HepG2 (cell line): ENCODE data around the gene VPS13D. TPM values are rescaled to one million over a fixed set of nuclear protein-coding genes. Genes with fewer than 3 reads are reported as not detected.

Experiments
- ATAC-seq: fragments of 200-7000 bp; cut with Tn5 transposase; 3 replicates; pipeline ENCODE4 v1.9.1; 2020; ENCODE audit warnings: mild to moderate bottlenecking, moderate library complexity
- BruUV-seq: library from RNA; stranded (reverse); fragments of 400-500 nt; replicated peaks from 2 replicates; lab custom pipeline; 2021; lab: Mats Ljungman, UMichigan
- CTCF ChIA-PET: fragments of 300-600 bp; formaldehyde crosslinking; extraction: SDS; loops from one replicate; lab custom pipeline; 2021; ENCODE audit warnings: low total read pairs, inconsistent platforms, low intra/inter-chr PET ratio; lab: Yijun Ruan, JAX
- POLR2A ChIA-PET: fragments of 350-600 bp; sonication (Branson Sonifier 250); formaldehyde crosslinking; loops from one replicate; lab custom pipeline; 2020; ENCODE audit warnings: antibody characterized with exemption, inconsistent platforms; lab: Yijun Ruan, JAX
- DNase-seq: peaks from one replicate; pipeline ENCODE4 v3.0.0-alpha.2; 2015; ENCODE audit warnings: low spot score
- FAIRE-seq: peaks from 3 replicates; lab custom pipeline; 2011; peaks lifted over from hg19 to GRCh38; lab: Jason Lieb, UNC
- H2AFZ ChIP-seq: one replicate; pipeline ENCODE4 v1.6.1; 2011; ENCODE audit warnings: low read length, inconsistent platforms
- H3K27ac ChIP-seq: fragments of 300-600 bp; 3 replicates; pipeline ENCODE4 v1.8.0; 2011; ENCODE audit warnings: mixed run types, mild to moderate bottlenecking, mixed read lengths, low read length, inconsistent platforms; ENCODE audit not compliant: insufficient read depth; ENCODE audit errors: extremely low read length
- H3K27me3 ChIP-seq, 2 experiments: fragments of 200-600 bp in 1 of 2; 2 replicates in 1 of 2; 3 replicates in 1 of 2; pipeline versions ENCODE4 v1.6.0 to v1.8.0; 2011; ENCODE audit warnings: low read length in 2 of 2, mild to moderate bottlenecking in 2 of 2, moderate library complexity in 2 of 2, inconsistent platforms in 1 of 2; ENCODE audit not compliant: insufficient read depth in 2 of 2, control insufficient read depth in 1 of 2
- H3K36me3 ChIP-seq, 2 experiments: fragments of 200-600 bp in 1 of 2; replicated peaks in 1 of 2; 2 replicates in 1 of 2; 3 replicates in 1 of 2; pipeline versions ENCODE4 v1.5.1 to v1.8.0; 2011; ENCODE audit warnings: low read length in 2 of 2, inconsistent platforms in 1 of 2; ENCODE audit not compliant: insufficient read depth in 2 of 2, control insufficient read depth in 1 of 2
- H3K4me1 ChIP-seq: 2 replicates; pipeline ENCODE4 v1.5.1; 2012; ENCODE audit warnings: low read length, inconsistent platforms; ENCODE audit not compliant: insufficient read depth
- H3K4me2 ChIP-seq: 2 replicates; pipeline ENCODE4 v1.6.0; 2011; ENCODE audit warnings: low read depth, low read length, inconsistent platforms
- H3K4me3 ChIP-seq, 3 experiments: fragments of 200-600 bp in 1 of 3; sonication (generic), shearing (Covaris generic) in 1 of 3; replicated peaks in 1 of 3; 2 replicates each; pipeline ENCODE4 v1.5.1; 2011 to 2016; ENCODE audit warnings: low read length in 3 of 3, inconsistent platforms in 2 of 3, low read depth in 2 of 3, mild to moderate bottlenecking in 2 of 3, control low read depth in 1 of 3, mixed read lengths in 1 of 3; ENCODE audit not compliant: insufficient read depth in 1 of 3
- H3K79me2 ChIP-seq: one replicate; pipeline ENCODE4 v1.6.1; 2011; ENCODE audit warnings: low read length, inconsistent platforms; ENCODE audit not compliant: insufficient read depth
- H3K9ac ChIP-seq: 2 replicates; pipeline ENCODE4 v1.6.0; 2011; ENCODE audit warnings: mild to moderate bottlenecking, low read depth, low read length, inconsistent platforms; ENCODE audit not compliant: insufficient read depth
- H3K9me3 ChIP-seq: 2 replicates; pipeline ENCODE4 v1.5.1; 2012; ENCODE audit warnings: mild to moderate bottlenecking, low read length
- H4K20me1 ChIP-seq: 2 replicates; pipeline ENCODE4 v1.6.0; 2011; ENCODE audit warnings: inconsistent platforms, mild to moderate bottlenecking, low read length, moderate library complexity; ENCODE audit not compliant: insufficient read depth
- ERF ChIP-seq: IDR thresholded peaks from 2 replicates; pipeline ENCODE4 v1.6.1; 2018; ENCODE audit warnings: missing biosample characterization, missing genetic modification reagents
- MNT ChIP-seq: fragments of 450-650 bp; IDR thresholded peaks from 2 replicates; pipeline ENCODE4 v1.6.1; 2016
- ZFP36L2 ChIP-seq: sonication (generic); formaldehyde crosslinking; IDR thresholded peaks from 2 replicates; pipeline ENCODE4 v1.4.0; 2020; ENCODE audit warnings: missing genetic modification reagents
- ZNF253 ChIP-seq: sonication (generic); formaldehyde crosslinking; IDR thresholded peaks from 2 replicates; pipeline ENCODE4 v1.8.0; 2022; ENCODE audit warnings: mild to moderate bottlenecking, missing genetic modification reagents, borderline replicate concordance
- ZNF317 ChIP-seq: sonication (generic); formaldehyde crosslinking; IDR thresholded peaks from 2 replicates; pipeline ENCODE4 v1.5.0; 2020; ENCODE audit warnings: mild to moderate bottlenecking, missing genetic modification reagents
- ZNF337 ChIP-seq: sonication (generic); formaldehyde crosslinking; IDR thresholded peaks from 2 replicates; pipeline ENCODE4 v1.5.1; 2020; ENCODE audit warnings: missing genetic modification reagents, low read depth, mild to moderate bottlenecking, borderline replicate concordance
- ZNF616 ChIP-seq: sonication (generic); formaldehyde crosslinking; IDR thresholded peaks from 2 replicates; pipeline ENCODE4 v1.5.0; 2020; ENCODE audit warnings: low read depth, mild to moderate bottlenecking, missing genetic modification reagents
- WGBS: methylation state at CpG from one replicate; pipeline ENCODE4 v1.1.6; 2017; ENCODE audit warnings: low lambda C conversion rate; 5-methylcytosine and 5-hydroxymethylcytosine counted together
- in situ Hi-C: cut with HindIII; loops from 2 replicates; pipeline ENCODE4 v1.10.0; 2017; ENCODE audit warnings: low pct_unique_long_range_greater_than_20kb; ENCODE audit not compliant: extremely low pct_ligation_motif_present
- intact Hi-C: fragments of 100-400 bp; cut with micrococcal nuclease; formaldehyde crosslinking; loops from one replicate; pipeline ENCODE4 v1.10.0; 2022; ENCODE audit not compliant: unreplicated experiment
- polyA plus RNA-seq, 8 experiments: library from polyadenylated mRNA; depleted of rRNA in 3 of 8; stranded (reverse) in 7 of 8; unstranded in 1 of 8; fragments of >200 nt; fragmentation: Illumina TruSeq in 4 of 8; extraction: Trizol in 4 of 8; gene quantifications; 2 replicates each; pipeline versions ENCODE4 v1.2.1 to v1.2.3, GENCODE V29; 2011 to 2016; ENCODE audit warnings: low read depth in 4 of 8, missing spikeins in 1 of 8, mixed read lengths in 1 of 8; ENCODE audit not compliant: insufficient read depth in 1 of 8
- total RNA-seq, 5 experiments: library from RNA; depleted of rRNA; stranded (reverse); fragments of >200 nt; fragmentation: Illumina TruSeq; extraction: Trizol; gene quantifications; 2 replicates each; pipeline ENCODE4 v1.2.3, GENCODE V29; 2016; ENCODE audit warnings: low read depth in 1 of 5
- TF ChIP-seq, protein P1 (sequence below): sonication (generic); formaldehyde crosslinking; IDR thresholded peaks from 2 replicates; pipeline ENCODE4 v1.5.1; 2020; ENCODE audit warnings: missing genetic modification reagents, mild to moderate bottlenecking, borderline replicate concordance

VPS13D gene
- total and polyA plus RNA-seq, 2 of the 13 experiments (the other 11 are each of a cell fraction or from before 2014, with no cell fraction given) = 8.6 to 13.9 TPM

GRCh38 chr1:12446593-12446992, 216.8 kb downstream of the VPS13D start:
- no peak overlapping the region for H3K9ac ChIP-seq
- intact Hi-C loops = no loop called here
- no TSS peak for BruUV-seq
- H4K20me1 ChIP-seq = no peaks in the 10 kb centered on the region
- POLR2A ChIA-PET = interaction anchor here (1.0 kb wide), 1 partner anchor 173 kb away, joined by 3 read pairs; no protein-coding TSS in a partner anchor
- no peak overlapping the region for H2AFZ ChIP-seq
- no peak overlapping the region for H3K27ac ChIP-seq
- H3K27me3 ChIP-seq = no peaks in the 10 kb centered on the region
- no peak overlapping the region for H3K4me3 ChIP-seq
- H3K36me3 ChIP-seq = peaks cover 2 to 4% of the 10 kb centered on the region in 2 experiments; a peak in 2 of 5 replicates
- 96% methylated on average over 2 of the region's 2 CpGs for WGBS
- H3K4me2 ChIP-seq = no peak overlapping the region
- no peak for FAIRE-seq
- ATAC-seq = no peak
- CTCF ChIA-PET = no interaction called here
- no peak for TF ChIP-seq ZNF253 (CRISPR knock-in tag)
- TF ChIP-seq ERF = no peak
- TF ChIP-seq ZNF337 (CRISPR knock-in tag) = no peak
- TF ChIP-seq ZFP36L2 (CRISPR knock-in tag) = no peak
- no peak for TF ChIP-seq MNT
- TF ChIP-seq, protein P1, sequence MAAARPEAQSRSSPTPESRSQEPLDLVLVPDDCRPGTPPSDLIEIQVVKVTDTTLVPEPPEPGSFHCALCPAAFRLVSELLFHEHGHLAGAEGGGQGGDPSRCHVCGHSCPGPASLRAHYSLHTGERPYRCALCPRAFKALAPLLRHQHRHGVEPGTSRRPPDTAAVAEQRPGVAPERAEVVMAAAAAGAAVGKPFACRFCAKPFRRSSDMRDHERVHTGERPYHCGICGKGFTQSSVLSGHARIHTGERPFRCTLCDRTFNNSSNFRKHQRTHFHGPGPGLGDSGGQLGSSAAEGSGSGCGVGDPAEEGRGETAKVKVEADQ (CRISPR knock-in tag) = no peak
- TF ChIP-seq ZNF317 = no peak
- TF ChIP-seq ZNF616 (CRISPR knock-in tag) = no peak
- no peaks in the 10 kb centered on the region for H3K79me2 ChIP-seq
- in situ Hi-C loops = no loop called here
- H3K4me1 ChIP-seq = peaks cover 31% of the 10 kb centered on the region
- DNase-seq = no peak
- no peaks in the 10 kb centered on the region for H3K9me3 ChIP-seq
